Epithelial cell of proximal tubule (primary cell): ENCODE measurements around the gene ZBTB17. TPM values are rescaled to one million over a fixed set of nuclear protein-coding genes. Genes with fewer than 3 reads are reported as not detected.

Experiments used
- DNase-seq: peaks from one replicate; pipeline ENCODE4 v3.0.0-alpha.2; 2011; ENCODE audit warnings: low read depth
- H3K4me3 ChIP-seq: 2 replicates; pipeline ENCODE4 v1.5.1; 2011; ENCODE audit warnings: low read depth, mild to moderate bottlenecking, low read length
- CTCF ChIP-seq: conservative IDR thresholded peaks from 2 replicates; pipeline ENCODE4 v1.5.1; 2012; ENCODE audit warnings: low read depth, mild to moderate bottlenecking, low read length
- total RNA-seq: library from RNA; depleted of rRNA; stranded (reverse); fragments of >200 nt; gene quantifications from 2 replicates; pipeline ENCODE4 v1.2.3, GENCODE V29; 2015

ZBTB17 gene
- total RNA-seq, 1 donor from 2014 or later, result 22.5 TPM

GRCh38 chr1:15950763-15951295, 25.1 kb downstream of the ZBTB17 start:
- TF ChIP-seq CTCF, result no peak
- no peak overlapping the region for H3K4me3 ChIP-seq
- DNase-seq, result no peak

- no peak for DNase-seq
- H3K4me3 ChIP-seq, result no peak overlapping the region
- TF ChIP-seq CTCF, result no peak
Measured at GRCh38 chr1:15950302-15950701, 25.6 kb downstream of the ZBTB17 start.

- peak overlapping the region; percentile 12 for H3K4me3 ChIP-seq
- peak; percentile 36 for DNase-seq
- TF ChIP-seq CTCF, result no peak
Measured at GRCh38 chr1:15949453-15950245, 26.3 kb downstream of the ZBTB17 start.

DNA sequence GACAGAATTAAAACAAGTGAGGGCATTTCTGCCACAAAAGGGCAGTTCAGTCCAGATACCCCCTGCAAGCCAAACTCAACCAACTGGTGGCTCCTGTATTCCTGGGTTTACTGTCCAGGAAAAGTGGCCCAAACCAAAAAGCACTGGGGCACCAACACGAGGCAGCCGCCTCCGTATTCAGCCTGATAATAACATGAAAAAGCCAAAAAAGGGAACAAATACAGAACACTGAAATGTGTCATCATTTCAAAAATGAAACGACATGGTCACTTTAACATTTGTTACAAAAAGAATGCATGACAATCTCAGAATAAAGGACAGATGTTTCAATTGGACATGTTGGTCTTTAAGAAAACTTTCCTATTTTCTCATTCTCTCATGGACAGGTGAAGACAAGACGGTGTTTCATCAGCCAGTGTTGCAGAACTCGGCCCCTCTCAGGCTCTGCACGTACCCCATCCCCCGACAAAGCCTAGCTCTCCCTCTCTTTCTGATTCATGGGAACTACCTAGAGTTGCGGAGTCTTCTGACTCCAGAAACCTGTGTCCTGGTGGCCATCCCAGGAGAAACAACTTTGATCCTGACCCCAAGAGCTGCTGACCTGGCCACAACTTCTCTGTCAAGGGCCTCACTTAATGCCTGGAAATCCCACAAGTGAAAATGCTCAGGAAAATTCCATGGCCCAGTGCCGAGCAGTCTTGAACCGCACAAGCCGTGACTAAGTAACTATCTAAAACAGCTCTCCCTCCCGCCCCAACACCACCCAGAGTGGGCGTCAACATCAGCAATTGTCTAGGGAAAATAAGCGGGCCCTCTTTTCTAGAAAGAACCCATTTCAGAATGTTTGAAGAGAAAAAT, 27.1 kb downstream of the ZBTB17 start:
- DNase-seq, result peak; percentile 47
- H3K4me3 ChIP-seq, result peak overlapping the region; percentile 12
- no peak for TF ChIP-seq CTCF

DNA sequence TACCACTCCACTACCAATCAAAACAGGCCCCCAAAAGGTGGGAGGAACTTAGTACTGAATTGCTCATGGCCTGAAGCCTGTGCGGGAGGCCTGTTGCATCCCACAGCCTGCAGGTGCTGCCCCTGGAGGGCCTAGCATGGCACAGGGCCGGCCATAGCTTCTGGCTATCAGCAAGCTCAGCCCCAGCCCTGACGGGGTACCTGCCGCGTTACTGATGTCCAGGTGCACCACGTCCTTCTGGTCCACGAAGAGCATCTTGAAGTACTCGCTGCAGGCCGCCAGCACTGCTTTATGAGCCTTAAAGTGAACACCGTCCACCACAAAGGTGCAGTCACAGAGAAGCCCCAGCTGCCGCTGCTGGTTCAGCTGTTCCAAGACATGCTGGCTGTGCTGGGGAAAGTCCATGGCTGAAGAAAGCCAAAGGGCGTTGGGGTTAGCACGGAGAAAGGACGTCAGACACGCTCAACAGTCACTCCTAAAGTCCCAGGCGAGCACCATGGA, 27.8 kb downstream of the ZBTB17 start:
- no peak for TF ChIP-seq CTCF
- DNase-seq, result no peak
- H3K4me3 ChIP-seq, result no peak overlapping the region

DNA sequence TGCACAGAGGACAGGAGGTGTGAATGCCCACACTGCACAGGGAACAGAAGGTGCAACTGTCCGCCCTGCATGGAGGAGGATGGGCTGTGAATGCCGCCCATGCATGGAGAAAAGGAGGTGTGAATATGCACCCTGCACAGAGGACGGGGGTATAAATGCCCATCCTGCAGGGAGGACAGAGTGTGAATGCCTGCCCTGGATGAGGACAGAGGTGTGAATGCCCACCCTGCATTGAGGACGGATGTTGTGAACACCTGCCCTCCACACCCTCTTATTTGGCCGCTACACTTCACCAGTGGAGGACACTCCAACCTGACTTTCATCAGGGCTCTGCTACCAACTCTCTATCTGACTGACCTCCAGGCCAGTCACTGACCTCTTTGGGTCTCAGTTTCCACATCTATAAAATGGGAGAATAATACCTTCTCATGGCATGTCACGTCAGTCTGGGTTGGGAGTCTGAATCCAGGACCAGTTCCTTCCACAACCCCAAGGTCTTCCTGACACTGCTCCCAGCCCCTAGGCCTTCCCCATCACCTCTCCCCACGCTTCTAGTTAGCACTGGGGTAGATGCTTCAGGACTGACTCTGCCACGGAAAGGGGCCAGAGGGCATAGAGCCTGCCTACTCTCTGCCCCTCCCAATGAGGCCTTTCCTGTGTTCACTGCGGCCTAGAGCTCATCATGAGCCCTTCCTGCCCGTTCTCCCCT, 28.4 kb downstream of the ZBTB17 start:
- DNase-seq, result no peak
- no peak for TF ChIP-seq CTCF
- no peak overlapping the region for H3K4me3 ChIP-seq
